Measurements from ENCODE around the gene C19orf12.

C19orf12 gene

GRCh38 chr19:29651622-29652394 lies 63.3 kb downstream of the C19orf12 start:
- DNase-seq (ENCODE audit: low spot score in 2 of 2) (no peak), ATAC-seq (no peak)
- H3K4me1 Mint-ChIP-seq = peaks cover 23% of the 10 kb centered on the region
- H3K27ac Mint-ChIP-seq = peak overlapping the region; percentile 71
- H3K36me3 Mint-ChIP-seq = no peaks in the 10 kb centered on the region
- H3K9me3 Mint-ChIP-seq = no peaks in the 10 kb centered on the region
- no peak overlapping the region for H3K4me3 Mint-ChIP-seq

- no peak for ATAC-seq
- H3K4me1 Mint-ChIP-seq = peaks cover 29% of the 10 kb centered on the region
- no peak overlapping the region for H3K4me3 Mint-ChIP-seq
- peak overlapping the region; percentile 71 for H3K27ac Mint-ChIP-seq
- H3K36me3 Mint-ChIP-seq = no peaks in the 10 kb centered on the region
- no peaks in the 10 kb centered on the region for H3K9me3 Mint-ChIP-seq
- DNase-seq (ENCODE audit: low spot score in 2 of 2) = no peak
Observed at GRCh38 chr19:29650772-29651387, 64.2 kb downstream of the C19orf12 start.
